HG03354 (cell line): ENCODE data around the gene AXIN1.
"Not testable (repeated sequence)": the region's sequence is repeated elsewhere in the genome, so short reads cannot be mapped to it uniquely, and the experiment has no call there.

Source experiments
- ATAC-seq: cut with Tn5 transposase; IDR thresholded peaks from one replicate; pipeline ENCODE4 v1.9.1; 2021; ENCODE audit warnings: mild to moderate bottlenecking; ENCODE audit not compliant: unreplicated experiment, poor library complexity, severe bottlenecking

AXIN1 gene

GRCh38 chr16:275041-275641 lies 77.4 kb downstream of the AXIN1 start:
- ATAC-seq: no peak

GRCh38 chr16:273547-274421 lies 78.7 kb downstream of the AXIN1 start:
- ATAC-seq: no peak

- ATAC-seq: no peak
These were observed 79.6 kb downstream of the AXIN1 start for GRCh38 chr16:272633-273546.

- ATAC-seq: no peak
These were observed 81.9 kb downstream of the AXIN1 start for GRCh38 chr16:270381-271255.

GRCh38 chr16:269061-269796 lies 83.3 kb downstream of the AXIN1 start:
- ATAC-seq: no peak

DNA sequence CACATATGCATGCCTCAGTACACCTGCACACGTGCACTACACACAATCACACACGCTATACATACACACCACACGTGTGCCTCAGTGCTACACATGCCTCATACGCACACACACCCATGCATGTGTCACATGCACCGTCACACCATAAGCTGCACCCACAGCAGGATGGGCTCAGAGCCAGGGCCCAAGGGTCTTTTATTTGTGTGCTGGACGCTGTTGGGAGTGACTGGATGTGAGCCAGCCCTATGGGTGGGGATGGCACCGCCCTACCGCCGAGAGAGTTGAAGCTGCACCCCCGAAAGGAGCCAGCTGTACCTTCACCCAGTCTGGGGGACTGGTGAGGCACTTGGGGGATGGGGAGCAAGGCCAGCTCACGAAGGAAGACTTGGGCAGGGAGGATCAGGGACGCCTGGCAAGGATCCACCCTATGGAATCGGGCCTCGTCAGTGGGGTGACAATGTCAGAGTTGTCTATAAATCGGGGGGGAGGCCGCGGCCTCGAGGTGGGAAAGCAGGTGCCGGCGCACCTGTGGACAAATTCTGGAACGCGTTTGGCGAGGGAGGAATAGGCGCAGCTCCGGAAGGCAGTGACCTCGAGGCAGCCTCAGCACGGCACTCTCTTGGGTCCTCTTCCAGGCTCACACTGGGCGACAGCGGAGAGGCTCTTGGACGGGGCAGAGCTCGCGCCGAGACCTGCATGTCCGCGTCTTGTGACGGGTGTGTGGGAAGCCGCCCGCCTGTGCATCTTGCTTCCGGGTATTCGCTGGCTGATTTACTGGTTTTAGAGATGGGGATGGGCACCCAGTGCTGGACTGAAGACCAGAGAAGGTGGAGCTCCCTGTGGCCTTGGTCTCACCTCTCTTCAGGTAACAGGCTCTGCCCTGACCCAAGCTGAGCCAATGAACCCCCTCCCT lies 84.1 kb downstream of the AXIN1 start:
- ATAC-seq: no peak

DNA sequence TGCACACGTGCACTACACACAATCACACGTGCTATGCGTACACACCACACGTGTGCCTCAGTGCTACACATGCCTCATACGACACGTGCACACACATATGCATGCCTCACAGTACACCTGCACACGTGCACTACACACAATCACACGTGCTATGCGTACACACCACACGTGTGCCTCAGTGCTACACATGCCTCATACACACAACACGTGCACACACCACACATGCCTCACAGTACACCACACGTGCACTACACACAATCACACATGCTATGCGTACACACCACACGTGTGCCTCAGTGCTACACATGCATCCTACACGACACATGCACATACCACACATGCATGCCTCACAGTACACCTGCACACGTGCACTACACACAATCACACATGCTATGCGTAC lies 85.0 kb downstream of the AXIN1 start:
- ATAC-seq: not testable (repeated sequence)

- ATAC-seq: no peak
These were observed 86.0 kb downstream of the AXIN1 start for GRCh38 chr16:266258-267164.

DNA sequence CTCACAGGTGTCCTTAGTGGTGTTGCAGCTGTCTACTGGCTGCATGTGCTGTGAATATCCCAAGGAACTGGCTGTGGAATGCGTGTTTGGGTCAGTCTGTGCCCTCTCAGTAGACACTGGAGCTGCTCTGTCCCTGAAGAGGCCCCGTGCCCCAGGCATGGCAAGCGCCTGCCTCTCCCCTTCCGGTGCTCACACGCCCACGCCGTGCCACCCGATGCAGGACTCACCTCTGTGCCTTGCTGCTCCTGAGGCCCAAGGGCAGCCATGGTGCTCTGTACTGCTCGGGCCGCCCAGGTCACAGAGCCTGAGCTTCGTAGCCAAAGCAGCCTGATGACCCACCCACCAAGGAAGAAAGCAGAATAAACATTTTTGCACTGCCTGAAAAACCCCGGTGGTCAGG lies 86.8 kb downstream of the AXIN1 start:
- no peak for ATAC-seq

DNA sequence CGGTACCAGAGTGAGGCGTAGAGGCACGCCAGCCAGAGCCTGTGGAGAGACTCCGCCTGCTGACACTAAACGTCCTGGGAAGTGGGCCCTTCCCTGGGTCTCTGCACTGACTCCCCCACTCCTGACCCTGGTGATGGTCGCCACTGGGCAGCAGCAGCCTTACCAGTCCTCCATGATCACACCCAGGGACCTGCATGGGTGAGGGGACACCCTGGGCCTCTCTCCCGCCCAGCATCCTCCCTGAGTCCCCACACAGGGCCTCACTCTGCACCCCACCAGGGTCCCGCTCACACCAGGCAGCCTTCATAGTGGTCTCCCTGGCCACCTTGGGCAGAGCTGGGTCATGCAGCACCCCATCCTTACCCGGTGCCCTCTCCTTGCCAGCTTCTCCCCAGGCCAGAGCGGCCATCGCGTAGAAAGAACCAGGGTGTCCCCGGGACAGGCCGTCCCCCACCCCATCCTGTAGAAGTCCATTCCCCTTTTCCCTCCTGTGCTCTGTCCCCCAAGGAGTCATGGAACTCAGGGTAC lies 87.5 kb downstream of the AXIN1 start:
- ATAC-seq: no peak

DNA sequence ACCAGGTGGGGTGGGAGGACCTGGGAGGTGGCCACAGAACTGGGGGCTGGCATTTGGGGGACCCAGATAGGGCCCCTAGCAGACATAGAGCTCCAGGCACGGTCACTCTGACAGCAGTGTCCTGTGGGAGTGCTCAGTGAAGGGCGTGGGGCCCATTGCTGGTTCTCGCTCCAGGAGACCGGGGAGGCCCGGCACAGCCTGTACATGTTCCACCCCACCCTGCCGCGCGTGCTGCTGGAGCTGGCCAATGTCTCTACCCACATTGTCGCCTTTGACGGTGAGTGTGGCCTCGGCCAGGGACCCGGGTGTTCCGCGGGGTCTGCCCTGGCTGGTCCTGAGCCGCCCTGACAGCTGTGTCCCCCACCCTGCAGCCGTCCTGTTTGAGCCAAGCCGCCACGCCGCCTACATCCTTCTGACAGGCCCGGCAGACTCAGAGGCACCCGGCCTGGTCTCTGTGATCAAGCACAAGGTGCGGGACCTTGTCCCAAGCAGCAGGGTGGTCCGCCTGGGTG lies 88.0 kb downstream of the AXIN1 start:
- ATAC-seq: no peak

- no peak for ATAC-seq
These were observed 88.6 kb downstream of the AXIN1 start for GRCh38 chr16:263944-264343.

GRCh38 chr16:263182-263774 lies 89.2 kb downstream of the AXIN1 start:
- ATAC-seq: no peak

- ATAC-seq: no peak
These were observed 90.3 kb downstream of the AXIN1 start for GRCh38 chr16:262121-262745.

DNA sequence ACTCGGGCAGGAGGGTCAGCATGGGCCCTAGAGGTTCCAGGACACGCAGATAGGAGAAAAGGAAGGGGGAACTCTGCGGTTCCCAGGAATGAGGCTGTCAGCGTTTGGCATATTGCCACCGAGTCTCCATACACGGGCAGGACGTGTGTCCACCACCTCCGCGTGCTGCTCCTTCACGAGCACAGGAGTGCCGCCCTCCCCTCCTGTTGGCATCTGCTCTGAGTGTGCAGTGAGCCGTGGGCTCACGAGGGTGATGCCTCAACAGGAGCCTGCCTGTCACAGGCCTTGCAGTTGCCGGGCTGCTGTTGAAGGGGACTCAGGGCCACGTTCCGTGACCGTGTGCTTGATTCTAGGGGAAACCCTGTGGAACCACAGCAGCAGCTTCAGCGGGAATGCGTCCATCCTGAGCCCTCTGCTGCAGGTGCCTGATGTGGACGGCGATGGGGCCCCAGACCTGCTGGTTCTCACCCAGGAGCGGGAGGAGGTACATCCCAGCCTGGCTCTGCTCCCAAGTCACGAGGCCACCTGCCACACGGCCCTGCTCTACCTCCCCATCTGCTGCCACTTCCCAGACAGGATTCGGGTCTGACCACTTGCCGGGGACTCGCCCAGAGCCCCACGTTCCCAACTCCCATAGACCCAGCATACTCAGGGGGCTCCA lies 91.4 kb downstream of the AXIN1 start:
- ATAC-seq: no peak
